HG02623 (cell line): ENCODE measurements around the gene FRMD4A.
"Not testable (repeated sequence)": the region's sequence is repeated elsewhere in the genome, so short reads cannot be mapped to it uniquely, and the experiment has no call there.

Experiments used
- ATAC-seq: cut with Tn5 transposase; IDR thresholded peaks from one replicate; pipeline ENCODE4 v1.9.1; 2021; ENCODE audit warnings: moderate library complexity; ENCODE audit not compliant: unreplicated experiment

FRMD4A gene

GRCh38 chr10:13770760-13771493, 559.8 kb downstream of the FRMD4A start:
- no peak for ATAC-seq

DNA sequence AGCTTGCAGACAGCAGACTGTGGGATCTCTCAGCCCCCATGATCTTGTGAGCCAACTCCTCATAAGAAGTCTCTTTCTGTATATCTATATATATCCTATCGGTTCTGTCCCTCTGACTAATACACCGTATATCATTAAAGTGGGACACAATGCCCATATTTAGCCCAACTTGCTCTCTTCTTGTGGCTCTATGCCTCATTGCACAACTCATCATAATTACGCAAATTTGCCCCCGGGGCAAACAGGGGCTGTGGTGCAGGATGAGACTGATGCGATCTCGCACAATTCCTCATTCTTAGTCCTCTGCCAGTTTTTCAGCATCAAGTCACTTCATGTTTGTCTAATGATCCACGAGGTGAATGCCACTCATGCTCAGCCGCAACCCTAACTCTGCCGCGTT, 560.8 kb downstream of the FRMD4A start:
- ATAC-seq: no peak

GRCh38 chr10:13767676-13768178, 563.0 kb downstream of the FRMD4A start:
- no peak for ATAC-seq

DNA sequence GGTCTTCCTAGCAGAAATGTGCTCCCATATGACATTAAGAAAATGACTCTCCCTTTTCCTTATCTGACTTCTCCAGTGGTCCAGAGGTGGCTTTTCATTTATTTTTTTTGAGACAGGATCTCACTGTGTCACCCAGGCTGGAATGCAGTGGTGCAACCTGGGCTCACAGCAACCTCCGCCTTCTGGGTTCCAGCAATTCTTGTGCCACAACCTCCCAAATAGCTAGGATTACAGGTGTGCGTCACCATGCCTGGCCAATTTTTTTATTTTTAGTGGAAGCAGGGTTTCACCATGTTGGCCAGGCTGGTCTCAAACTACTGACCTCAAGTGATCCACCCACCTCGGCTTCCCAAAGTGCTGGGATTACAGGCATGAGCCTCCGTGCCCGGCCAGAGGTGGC, 563.6 kb downstream of the FRMD4A start:
- not testable (repeated sequence) for ATAC-seq

- ATAC-seq: no peak
Measured at GRCh38 chr10:13765641-13766341, 564.9 kb downstream of the FRMD4A start.

DNA sequence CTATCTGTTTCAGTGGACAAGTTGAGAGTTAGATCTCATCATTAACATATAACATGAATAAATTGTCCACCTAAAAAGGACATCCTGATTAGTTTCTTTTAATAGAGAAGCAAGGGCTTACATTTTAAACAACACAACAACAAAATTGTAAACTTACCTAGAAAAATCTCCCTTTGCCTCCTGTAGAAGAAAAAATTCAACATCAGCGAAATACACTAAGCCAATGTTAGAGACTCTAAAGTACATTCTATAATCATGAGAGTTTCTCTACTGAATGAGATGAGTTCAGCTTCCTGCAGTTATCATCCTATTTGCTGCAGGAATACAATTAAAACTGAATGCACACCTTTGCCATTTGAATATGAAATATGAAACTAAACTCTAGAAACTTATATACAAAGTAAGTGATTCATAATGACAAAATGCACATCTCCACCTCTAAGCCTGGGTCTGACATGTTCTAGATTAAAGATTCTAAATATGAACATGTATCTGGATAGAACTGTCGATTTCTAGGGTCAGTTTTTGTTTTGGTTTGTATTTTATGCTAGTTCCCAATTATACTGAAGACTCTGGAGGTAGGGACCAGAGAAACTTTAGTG, 569.1 kb downstream of the FRMD4A start:
- no peak for ATAC-seq

GRCh38 chr10:13759168-13759567, 571.6 kb downstream of the FRMD4A start:
- no peak for ATAC-seq

DNA sequence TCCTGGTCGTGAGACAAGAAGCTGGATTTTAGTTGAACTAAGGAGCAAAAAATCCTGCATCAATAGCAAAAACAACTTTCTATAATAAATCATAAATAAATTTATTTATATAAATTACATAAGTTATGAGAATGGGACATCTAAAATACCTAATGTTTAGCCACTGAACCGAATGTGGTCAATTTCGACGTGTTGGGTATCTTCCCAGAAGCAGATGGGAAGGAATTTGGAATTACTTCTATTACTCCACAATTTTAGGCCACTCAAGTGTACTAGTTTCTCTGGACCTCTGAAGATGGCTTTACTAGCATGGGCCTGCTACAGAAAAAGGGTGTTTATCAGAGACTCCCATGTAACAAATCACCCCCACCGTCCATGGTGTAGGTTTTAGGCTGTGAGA, 572.0 kb downstream of the FRMD4A start:
- ATAC-seq: no peak

GRCh38 chr10:13758312-13758711, 572.4 kb downstream of the FRMD4A start:
- ATAC-seq: no peak

DNA sequence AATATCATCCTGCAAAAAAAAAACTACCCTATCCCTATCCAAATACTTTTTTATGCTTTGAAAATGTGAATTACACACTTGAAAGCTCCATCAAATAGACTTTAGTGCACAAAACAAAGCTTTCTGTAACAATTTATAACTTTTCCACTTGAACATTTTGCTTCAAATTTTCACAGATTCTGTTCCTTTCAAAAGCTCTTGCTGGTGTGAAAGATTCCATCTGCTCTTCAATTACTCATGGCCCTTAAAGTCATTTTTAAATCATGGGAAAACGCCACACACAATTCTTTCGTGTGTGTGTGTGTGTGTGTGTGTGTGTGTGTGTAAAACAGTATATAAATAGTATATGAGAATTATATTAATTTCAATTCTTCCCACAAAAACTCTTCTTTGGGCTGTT, 576.4 kb downstream of the FRMD4A start:
- no peak for ATAC-seq

DNA sequence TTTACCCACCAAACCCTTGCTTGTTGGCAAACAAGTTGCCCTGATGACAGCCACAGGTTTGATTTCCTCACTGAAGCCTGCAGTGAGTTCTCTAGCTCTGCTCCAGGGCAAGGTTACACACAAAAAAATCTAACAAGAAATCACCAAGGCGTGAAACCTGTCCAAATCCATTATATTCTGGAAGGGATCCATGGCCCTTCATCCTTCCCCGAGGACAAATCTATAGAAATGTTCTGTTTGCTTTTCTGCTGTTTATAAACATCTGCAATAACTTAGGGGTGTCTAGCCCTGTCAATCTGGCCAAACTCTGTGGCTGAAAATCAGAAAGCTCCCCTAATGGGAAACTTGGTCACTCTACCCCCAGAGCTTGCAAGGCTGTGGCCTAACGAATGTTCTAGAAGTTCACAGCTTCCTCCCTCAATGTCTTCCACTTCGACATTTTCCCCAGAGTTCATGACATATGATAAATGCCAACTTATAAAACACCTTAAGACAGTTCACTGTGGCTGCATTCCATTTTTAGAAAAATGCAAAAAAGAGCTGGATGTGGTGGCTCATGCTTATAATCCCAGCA, 579.4 kb downstream of the FRMD4A start:
- ATAC-seq: no peak

GRCh38 chr10:13750299-13751190, 580.2 kb downstream of the FRMD4A start:
- no peak for ATAC-seq

DNA sequence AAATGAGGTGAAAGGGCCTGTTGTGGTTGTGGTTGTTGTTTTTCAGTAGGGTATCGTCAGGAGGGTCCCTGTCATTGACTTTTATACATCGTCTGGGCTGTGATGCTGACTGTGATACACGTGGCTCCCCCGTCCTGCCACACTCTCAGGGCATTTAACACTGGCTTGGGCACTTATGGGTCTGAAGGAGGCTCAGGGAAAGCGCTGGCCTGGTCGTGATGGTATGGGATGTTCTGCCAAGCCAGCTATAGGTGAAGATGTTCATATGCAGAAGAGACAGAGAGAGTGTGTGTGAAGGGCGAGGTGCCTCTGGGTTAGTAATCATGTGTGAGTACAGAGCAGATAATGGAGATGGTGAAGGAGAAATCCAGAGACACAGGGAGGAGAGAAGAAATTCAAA, 585.5 kb downstream of the FRMD4A start:
- no peak for ATAC-seq

DNA sequence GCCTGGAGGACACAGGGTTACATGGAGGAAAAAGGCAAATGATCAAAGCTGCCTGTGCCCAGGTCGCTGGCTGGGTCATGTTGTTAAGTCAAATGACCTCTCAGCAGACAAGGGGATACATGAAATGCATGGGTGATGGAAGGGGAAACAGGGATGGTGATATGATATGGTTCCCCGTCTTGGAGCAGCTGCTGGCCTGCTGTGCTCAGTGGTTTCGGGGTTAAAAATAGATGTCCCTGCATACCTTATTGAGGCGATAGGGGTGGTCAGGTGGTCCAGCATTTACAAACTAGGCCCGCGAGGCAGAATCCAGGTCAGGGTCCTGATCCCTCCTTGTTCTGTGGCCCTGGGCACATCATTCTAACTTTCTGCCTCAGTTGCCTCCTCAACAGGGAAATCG, 586.8 kb downstream of the FRMD4A start:
- ATAC-seq: no peak

DNA sequence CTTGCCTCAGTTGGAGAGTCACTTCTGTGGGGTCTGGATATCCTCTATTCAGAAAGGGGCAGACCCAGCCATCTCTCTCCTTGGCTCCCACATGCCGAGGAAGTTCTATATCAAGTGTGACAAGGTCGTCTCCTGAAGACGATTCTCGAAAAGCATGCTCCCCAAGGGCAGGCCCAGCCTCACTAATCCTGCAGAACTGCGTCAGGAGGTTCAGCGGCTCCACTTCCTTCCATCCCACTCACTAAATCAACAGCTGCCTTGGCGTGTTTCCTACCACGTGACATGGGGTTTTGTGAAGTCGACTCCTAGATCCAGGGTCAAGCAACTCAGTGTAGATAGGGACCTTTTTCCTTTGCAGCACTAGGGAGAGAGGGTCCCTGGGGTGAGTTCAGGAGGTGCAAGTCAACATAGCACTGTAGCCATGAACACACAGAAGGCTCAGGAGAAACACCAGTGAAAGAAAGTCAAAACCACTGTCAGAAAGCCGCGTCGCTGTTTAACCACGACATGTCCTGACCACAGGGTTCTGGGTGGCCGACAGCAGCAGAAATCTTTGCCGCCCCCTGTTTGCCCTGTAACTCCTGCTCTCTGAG, 587.5 kb downstream of the FRMD4A start:
- ATAC-seq: no peak

DNA sequence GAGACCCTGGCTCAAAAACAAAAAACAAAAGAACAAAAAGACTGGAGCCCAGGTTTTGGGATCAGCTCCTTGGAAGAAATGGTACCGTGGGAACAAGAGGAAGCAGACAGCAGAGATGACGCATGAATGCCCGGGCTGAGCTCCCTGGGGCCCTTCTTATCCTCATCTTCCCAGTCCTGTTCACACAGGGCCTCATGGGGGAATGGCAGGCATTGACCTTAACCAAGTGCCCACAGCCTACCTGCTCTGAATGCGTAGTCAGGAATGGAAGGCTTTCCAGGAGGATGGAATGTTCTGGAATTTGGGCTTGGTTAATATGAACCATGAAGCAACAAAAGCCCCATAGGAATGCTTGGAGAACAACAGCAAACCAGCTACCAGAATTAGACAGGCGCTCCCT, 589.3 kb downstream of the FRMD4A start:
- ATAC-seq: no peak

GRCh38 chr10:13740461-13740860, 590.3 kb downstream of the FRMD4A start:
- no peak for ATAC-seq

DNA sequence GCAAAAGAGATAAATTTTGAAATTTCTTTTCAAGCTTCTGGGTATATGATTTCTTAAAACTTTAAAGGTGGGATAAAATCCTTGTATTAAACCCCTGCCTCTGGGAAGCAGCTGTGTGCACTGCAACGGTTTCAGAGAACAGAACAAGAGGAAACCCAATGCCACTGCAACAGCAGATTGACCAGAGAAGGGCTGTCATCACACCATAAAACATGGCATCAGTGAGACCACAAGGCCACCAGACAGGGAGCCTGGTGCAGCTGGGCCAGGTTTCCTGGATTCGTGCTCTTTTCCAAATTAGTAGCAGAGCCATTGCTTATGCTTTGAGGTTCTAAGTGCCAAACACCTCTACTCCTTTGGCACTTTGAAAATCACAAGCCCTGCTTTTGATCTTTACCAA, 591.5 kb downstream of the FRMD4A start:
- ATAC-seq: no peak

DNA sequence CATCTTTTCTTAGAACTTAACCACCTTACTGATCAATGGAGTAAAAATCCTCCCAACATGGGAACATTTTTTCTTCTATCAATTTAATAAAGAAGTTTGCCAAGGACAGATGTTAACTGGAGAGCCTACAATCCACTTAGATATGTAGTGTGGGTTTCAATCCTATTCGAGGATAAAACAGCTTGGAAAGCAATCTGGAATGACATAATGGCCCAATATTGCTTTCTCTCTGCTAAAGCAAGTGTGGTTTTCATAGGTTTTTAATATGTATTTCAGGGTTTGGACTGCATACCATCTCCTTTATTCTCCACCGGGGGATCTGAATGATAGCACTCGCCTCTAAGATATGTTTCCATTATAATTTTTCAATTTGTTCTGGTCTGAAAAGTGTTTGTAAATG, 594.2 kb downstream of the FRMD4A start:
- no peak for ATAC-seq

DNA sequence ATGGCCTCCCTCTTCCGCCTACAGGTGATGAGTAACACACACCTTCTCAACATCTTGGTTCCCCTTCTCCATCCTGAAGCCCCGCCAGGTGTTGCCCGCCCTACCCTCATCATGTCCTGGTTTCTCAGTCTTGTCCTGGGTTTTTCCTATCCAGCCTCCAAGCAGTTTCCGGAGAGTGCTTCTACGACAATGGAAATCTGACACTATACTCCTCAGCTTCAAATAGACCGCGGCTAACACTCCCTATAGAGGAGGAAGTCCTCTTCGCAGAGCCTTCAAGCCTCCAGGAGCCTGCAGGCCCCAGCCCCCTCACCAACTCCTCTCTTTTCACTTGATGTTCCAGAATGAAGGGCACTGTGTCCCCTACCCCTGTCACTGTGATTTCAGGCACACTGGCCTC, 596.6 kb downstream of the FRMD4A start:
- no peak for ATAC-seq
